GM13976 (cell line): ENCODE measurements around the gene AMPD3.

ENCODE experiments used
- DNase-seq: peaks from one replicate; pipeline ENCODE4 v3.0.0; 2012; ENCODE audit warnings: low spot score
- in situ Hi-C: fragments of 300-500 bp; cut with MboI; formaldehyde crosslinking; loops from one replicate; pipeline ENCODE4 v1.12.0; 2022; ENCODE audit warnings: low sequenced_read_pairs, mixed read lengths, inconsistent platforms; ENCODE audit not compliant: unreplicated experiment
- TF ChIP-seq, protein P1 (sequence below): IDR thresholded peaks from 2 replicates; pipeline ENCODE4 v1.5.1; 2012; ENCODE audit warnings: borderline replicate concordance, mild to moderate bottlenecking; ENCODE audit not compliant: insufficient read depth; ENCODE audit errors: extremely low read depth, missing control alignments, control extremely low read depth

AMPD3 gene

DNA sequence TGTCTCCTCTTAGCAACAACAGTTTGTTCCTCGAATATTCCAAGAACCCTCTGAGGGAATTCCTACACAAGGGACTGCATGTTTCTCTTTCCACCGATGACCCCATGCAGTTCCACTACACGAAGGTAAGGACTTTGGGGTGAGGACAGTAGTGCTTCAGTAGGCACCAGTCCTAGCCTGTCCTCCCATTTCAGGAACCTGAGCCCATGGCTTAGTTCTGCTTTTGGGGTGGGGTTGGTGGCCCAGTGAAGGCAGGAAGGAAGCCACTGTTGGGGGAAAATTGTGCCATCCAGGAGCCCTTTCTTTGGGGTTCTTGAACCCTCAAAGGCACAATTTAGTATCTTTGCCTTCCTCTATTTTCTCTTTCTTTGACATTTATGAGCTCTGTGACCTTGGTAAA, 47.7 kb downstream of the AMPD3 start:
- DNase-seq, result no peak
- in situ Hi-C loops, result no loop called here
- TF ChIP-seq, protein P1, sequence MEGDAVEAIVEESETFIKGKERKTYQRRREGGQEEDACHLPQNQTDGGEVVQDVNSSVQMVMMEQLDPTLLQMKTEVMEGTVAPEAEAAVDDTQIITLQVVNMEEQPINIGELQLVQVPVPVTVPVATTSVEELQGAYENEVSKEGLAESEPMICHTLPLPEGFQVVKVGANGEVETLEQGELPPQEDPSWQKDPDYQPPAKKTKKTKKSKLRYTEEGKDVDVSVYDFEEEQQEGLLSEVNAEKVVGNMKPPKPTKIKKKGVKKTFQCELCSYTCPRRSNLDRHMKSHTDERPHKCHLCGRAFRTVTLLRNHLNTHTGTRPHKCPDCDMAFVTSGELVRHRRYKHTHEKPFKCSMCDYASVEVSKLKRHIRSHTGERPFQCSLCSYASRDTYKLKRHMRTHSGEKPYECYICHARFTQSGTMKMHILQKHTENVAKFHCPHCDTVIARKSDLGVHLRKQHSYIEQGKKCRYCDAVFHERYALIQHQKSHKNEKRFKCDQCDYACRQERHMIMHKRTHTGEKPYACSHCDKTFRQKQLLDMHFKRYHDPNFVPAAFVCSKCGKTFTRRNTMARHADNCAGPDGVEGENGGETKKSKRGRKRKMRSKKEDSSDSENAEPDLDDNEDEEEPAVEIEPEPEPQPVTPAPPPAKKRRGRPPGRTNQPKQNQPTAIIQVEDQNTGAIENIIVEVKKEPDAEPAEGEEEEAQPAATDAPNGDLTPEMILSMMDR, result no peak

DNA sequence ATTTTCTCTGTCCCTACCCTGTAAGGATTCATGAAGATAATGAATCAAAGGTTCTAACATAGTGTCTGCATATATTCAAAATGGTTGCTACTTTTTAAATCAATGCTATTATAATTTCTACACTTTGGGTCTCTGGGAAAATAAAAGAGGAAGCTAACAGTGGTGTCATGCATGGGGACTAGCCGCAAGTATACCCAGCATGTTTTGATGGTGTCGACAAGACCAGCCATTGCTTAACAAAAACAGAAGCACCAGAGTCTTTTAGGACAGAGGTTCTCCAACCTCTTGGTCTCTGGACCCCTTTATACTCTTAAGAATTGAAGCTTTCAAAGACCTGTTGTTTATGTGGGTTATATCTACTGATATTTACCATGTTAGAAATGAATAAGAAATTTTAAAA, 48.2 kb downstream of the AMPD3 start:
- TF ChIP-seq, protein P1, result no peak
- DNase-seq, result no peak
- in situ Hi-C loops, result no loop called here

DNA sequence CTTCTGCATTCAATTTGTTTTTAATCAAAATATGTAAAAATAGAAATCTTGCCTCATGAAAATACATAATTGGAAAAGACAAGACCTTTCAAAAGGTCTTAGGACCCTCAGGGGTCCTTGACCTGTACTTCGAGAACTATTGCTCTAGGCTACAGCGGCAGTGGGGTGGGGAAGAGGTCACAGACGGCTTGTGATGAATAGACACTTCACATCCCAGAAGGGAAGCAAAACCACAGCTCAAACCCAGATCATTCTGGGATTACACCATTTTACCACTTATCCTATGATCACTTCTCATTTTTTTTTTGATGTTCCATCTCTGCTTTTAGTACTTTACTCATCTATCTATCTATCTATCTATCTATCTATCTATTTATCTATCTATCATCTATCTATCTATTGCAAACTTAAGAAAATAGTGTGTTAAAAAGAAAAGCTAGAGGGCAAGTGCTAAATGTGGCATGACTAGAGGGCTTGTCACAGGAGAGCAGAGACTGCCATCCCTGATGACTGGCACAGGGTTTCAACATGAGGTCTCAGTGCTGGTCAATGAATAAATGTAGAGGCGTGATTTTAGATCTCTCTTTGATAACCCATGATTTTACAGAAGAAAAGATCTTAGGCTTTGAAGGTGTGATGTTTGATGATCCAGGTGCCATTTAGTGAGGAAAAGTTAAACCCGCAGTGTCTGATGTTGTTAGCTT, 48.9 kb downstream of the AMPD3 start:
- DNase-seq, result no peak
- TF ChIP-seq, protein P1, result no peak
- in situ Hi-C loops, result no loop called here

DNA sequence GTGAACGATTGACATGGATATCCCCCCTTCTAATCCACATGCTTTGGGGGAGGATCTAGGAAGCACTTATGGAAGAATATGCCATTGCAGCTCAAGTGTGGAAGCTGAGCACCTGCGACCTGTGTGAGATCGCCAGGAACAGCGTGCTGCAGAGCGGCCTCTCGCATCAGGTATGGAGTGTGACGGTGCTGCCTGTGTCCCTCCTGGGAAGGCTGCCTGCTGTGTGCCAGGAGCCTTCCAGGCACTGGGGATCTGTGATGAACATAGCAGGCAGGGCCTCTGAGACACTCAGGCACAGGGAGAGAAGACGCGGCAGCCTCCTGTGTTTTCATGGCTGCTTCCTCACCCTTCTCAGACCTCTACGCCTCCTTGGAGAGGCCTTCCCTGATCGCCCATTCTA, 49.4 kb downstream of the AMPD3 start:
- no peak for DNase-seq
- in situ Hi-C loops, result no loop called here
- TF ChIP-seq, protein P1, result no peak

DNA sequence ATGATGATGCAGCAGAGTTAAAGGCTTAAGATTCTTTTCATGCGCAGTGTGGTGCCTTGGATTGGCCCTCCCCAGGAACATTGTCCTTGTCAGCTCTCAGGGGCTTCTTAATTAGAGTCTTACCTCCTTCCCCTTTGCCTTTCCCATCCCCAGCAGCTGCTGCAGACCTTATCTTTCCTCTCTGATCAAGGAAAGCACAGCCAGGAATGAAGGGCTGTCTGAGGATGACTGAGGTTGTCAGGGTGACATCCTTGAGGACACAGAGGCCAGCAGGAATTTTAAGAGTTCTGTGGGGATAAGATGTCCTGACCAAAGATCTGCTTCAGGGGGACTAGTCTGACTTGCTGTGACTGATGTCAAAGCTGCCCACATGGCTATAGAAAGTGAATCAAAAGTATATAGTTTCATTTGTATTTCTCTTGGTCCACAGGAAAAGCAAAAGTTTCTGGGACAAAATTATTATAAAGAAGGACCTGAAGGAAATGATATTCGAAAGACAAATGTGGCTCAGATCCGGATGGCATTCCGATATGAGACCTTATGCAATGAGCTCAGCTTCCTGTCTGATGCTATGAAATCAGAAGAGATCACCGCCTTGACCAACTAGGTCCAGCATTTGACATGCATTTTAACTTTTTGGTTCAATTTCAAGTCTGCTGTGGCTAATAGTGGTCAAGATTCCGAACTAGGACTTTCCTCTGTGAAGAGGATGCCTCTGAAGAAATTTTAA, 50.4 kb downstream of the AMPD3 start:
- in situ Hi-C loops, result no loop called here
- TF ChIP-seq, protein P1, result no peak
- DNase-seq, result no peak

DNA sequence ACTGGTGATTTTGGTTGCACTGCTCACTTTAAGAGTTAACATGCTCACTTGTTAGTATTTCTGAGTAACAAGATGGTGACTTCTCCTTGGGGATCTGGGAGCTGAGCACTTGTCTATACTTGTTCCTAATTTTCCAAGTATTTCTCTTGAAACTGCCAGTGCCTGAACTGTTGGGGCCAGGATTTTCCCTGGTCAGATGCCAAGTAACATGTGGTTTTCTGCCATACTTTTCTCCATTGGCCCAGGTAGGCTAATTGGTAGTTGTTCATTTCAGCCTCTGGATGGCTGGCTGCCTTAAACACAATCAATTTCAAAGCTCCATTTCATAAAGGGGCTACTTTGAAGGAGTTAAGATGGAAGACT, 50.9 kb downstream of the AMPD3 start:
- in situ Hi-C loops, result no loop called here
- DNase-seq, result no peak
- TF ChIP-seq, protein P1, result no peak
